BLaER1 treated with 17β-estradiol and CSF1 and Interleukin-3, amounts not matched to agents 10 nM and 100 nM (cell line): ENCODE data around the gene TMEM120A.

Experiments used
- H3K27ac ChIP-seq, 11 experiments: shearing (Covaris generic); formaldehyde crosslinking; 2 replicates each; pipeline ENCODE4 v1.8.1; 2022
- H3K27me3 ChIP-seq, 11 experiments: shearing (Covaris generic); formaldehyde crosslinking; 2 replicates each; pipeline ENCODE4 v1.8.1; 2022
- H3K36me3 ChIP-seq, 11 experiments: shearing (Covaris generic); formaldehyde crosslinking; 2 replicates each; pipeline ENCODE4 v1.8.1; 2022
- H3K4me1 ChIP-seq, 10 experiments: shearing (Covaris generic); formaldehyde crosslinking; 2 replicates each; pipeline ENCODE4 v1.8.1; 2022
- H3K4me2 ChIP-seq, 11 experiments: shearing (Covaris generic); formaldehyde crosslinking; 2 replicates each; pipeline ENCODE4 v1.8.1; 2022
- H3K4me3 ChIP-seq, 10 experiments: shearing (Covaris generic); formaldehyde crosslinking; 2 replicates each; pipeline ENCODE4 v1.8.1; 2022
- H3K9ac ChIP-seq, 11 experiments: shearing (Covaris generic); formaldehyde crosslinking; 2 replicates each; pipeline ENCODE4 v1.8.1; 2022
- H3K9me3 ChIP-seq, 11 experiments: shearing (Covaris generic); formaldehyde crosslinking; replicated peaks in 1 of 11; 2 replicates each; pipeline ENCODE4 v1.8.1; 2022
- H4K20me1 ChIP-seq, 11 experiments: shearing (Covaris generic); formaldehyde crosslinking; 2 replicates each; pipeline ENCODE4 v1.8.1; 2022
- Cebpa-rat ChIP-seq, 11 experiments: shearing (Covaris generic); IDR thresholded peaks; 2 replicates each; pipeline ENCODE4 v1.8.1; 2022

TMEM120A gene

DNA sequence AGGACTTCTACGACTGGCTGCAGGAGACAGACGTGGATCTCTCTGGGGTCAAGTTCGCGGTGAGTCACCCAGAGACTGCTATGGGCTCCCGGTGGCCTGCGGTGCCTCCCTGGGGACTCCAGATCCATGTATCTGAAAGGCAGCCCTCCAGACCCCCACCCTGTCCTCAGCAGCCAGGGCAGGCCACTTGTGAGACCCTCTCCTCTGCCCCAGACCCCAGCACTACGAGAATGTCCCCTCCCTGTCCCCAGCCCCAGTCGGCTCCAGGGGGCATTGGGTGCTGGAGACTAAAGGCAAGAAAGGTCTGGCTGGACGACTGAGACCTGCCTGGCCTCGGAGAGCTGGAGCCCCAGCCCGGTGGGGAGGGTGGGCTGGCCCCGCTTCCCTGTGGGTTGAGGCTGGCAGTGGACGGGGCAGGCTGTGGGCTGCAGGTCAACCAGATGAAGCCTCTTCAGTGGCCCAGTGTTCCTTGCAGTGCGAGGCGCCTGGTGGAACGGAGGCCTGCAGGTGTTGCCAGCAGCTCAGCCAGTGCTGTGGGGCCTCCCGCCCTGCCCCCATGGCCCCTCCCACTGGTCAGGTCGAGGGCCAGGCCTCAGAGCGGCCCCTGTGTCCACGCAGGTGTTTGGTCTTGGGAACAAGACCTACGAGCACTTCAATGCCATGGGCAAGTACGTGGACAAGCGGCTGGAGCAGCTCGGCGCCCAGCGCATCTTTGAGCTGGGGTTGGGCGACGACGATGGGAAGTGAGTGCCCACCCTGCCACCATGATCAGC lies 13.8 kb downstream of the TMEM120A start:
- Histone ChIP-seq H3K9ac (no peak overlapping the region), H3K4me3 (no peak overlapping the region), H4K20me1 (peaks cover 0 to 94% (median 29%) of the 10 kb centered on the region in 11 experiments; a peak in 17 of 22 replicates), H3K36me3 (peaks cover 54 to 100% (median 97%) of the 10 kb centered on the region in 11 experiments), H3K27ac (no peak overlapping the region), H3K4me1 (peaks cover 0 to 12% (median 8%) of the 10 kb centered on the region in 10 experiments; a peak in 15 of 20 replicates), H3K4me2 (no peak overlapping the region), H3K27me3 (no peaks in the 10 kb centered on the region), H3K9me3 (no peaks in the 10 kb centered on the region)
- TF ChIP-seq Cebpa-rat (IDR thresholded peaks at IDR 0.05): no peak

DNA sequence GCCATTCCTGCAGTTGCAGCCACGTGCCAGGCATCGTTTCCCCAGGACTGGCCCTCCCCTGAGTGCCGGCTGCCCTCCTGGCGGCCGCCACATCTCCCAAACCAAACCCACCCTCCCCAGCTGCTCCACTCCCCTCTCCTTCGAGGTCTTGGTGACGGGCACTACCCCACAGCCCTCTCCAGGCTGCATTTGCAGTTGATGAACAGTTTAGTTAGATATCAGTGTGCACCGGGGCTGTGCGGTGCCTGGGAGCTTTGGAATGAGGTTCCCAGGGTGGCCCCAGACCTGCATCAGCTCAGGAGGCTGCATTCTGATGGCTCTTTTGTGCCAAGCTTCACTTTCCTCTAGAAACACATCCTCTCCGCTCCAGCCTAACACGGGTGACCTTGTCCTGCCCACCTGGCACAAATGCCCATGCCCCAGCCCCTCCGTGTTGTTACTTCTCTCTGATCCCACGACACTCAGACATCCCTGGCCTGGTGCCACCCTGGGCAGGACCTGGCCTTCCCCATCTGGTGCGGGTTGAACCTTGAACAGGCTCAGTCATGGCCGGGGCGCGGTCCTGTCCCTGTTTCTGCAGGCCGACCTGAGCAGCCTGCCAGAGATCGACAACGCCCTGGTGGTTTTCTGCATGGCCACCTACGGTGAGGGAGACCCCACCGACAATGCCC lies 14.5 kb downstream of the TMEM120A start:
- H3K9ac ChIP-seq: no peak overlapping the region
- peaks cover 47 to 100% (median 97%) of the 10 kb centered on the region in 11 experiments for H3K36me3 ChIP-seq
- no peaks in the 10 kb centered on the region for H3K27me3 ChIP-seq
- H3K9me3 ChIP-seq: no peaks in the 10 kb centered on the region
- peaks cover 0 to 12% (median 8%) of the 10 kb centered on the region in 10 experiments; a peak in 15 of 20 replicates for H3K4me1 ChIP-seq
- no peak overlapping the region for H3K4me3 ChIP-seq
- H4K20me1 ChIP-seq: peaks cover 0 to 87% (median 29%) of the 10 kb centered on the region in 11 experiments; a peak in 17 of 22 replicates
- H3K4me2 ChIP-seq: no peak overlapping the region
- TF ChIP-seq Cebpa-rat (IDR thresholded peaks at IDR 0.05): no peak
- no peak overlapping the region for H3K27ac ChIP-seq

DNA sequence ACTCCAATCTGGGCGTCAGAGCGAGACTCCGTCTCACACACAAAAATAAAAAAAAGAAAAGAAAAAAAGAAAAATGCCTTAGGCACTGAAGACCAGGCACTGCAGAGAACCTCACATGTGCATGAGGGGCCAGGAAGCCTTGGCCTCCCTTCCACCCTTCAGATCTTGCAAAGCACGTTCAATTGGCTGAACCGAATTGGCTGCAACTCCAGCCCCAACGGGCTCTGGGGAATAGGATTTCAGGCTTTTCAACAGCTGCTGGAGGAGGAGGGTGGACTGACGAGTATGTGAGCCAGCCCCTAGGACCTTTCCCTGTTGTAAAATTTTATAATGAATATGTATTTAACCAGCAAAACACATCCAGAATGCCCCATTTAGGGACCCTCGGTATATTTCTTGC lies 16.7 kb downstream of the TMEM120A start:
- no peak overlapping the region for H3K27ac ChIP-seq
- no peak overlapping the region for H3K4me2 ChIP-seq
- TF ChIP-seq Cebpa-rat (IDR thresholded peaks at IDR 0.05): no peak
- no peak overlapping the region for H3K9ac ChIP-seq
- peaks cover 0 to 71% (median 31%) of the 10 kb centered on the region in 11 experiments; a peak in 16 of 22 replicates for H4K20me1 ChIP-seq
- H3K36me3 ChIP-seq: peaks cover 40 to 100% (median 96%) of the 10 kb centered on the region in 11 experiments
- H3K4me3 ChIP-seq: no peak overlapping the region
- H3K27me3 ChIP-seq: no peaks in the 10 kb centered on the region
- peaks cover 0 to 13% (median 9%) of the 10 kb centered on the region in 10 experiments; a peak in 16 of 20 replicates for H3K4me1 ChIP-seq
- H3K9me3 ChIP-seq: no peaks in the 10 kb centered on the region

DNA sequence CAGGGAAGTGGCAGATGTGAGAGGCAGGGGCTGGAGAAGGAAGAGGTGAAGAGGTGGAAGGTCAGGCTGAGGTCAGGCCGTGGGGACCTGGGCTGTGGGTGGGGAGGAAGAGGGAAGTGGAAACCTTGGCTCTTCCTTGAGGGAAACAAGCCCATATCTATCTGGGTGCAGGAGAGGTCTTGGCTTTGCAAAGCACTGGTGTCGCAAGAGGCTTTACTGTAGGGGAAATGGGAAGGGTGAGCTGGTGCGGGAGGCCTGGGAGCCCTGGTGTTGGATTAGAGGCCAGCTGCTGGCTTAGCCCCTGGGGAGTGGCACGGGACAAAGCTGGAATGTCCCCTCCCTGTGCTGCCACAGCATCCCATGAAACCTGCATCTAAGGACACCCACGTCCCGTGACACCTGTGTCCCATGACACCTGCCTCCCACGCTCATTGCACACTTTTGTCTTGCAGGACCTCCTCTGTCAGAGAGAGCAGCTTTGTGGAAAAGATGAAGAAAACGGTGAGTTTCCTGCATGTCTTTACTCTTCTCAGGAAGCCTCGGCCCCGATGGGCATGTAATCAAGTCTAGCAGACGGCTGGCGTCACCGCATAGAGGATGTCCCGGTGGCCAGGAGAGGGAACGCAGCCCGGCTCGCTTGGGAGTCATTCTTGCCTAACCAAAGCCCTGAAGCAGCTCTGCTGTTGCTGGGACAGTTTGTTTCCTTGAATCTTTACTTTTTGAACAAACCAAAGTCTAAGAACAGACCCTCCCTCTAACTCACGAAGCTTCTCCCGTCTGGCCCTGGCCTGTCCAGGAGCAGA lies 22.2 kb downstream of the TMEM120A start:
- H3K4me3 ChIP-seq: peak overlapping the region in 1 of 10 experiments; percentile 25; a peak in 1 of 20 replicates
- H3K4me2 ChIP-seq: peak overlapping the region; percentile 63 to 84 (median 78)
- peak overlapping the region in 2 of 11 experiments; percentile 5 to 16; a peak in 1 of 22 replicates for H3K9ac ChIP-seq
- H3K36me3 ChIP-seq: peaks cover 26 to 75% (median 60%) of the 10 kb centered on the region in 11 experiments
- H3K4me1 ChIP-seq: peaks cover 16 to 50% (median 27%) of the 10 kb centered on the region in 10 experiments
- H3K9me3 ChIP-seq: no peaks in the 10 kb centered on the region
- H3K27ac ChIP-seq: peak overlapping the region in 3 of 11 experiments; percentile 36 to 44 (median 38); a peak in 3 of 22 replicates
- peaks cover 7 to 70% (median 49%) of the 10 kb centered on the region in 11 experiments; a peak in 21 of 22 replicates for H4K20me1 ChIP-seq
- H3K27me3 ChIP-seq: no peaks in the 10 kb centered on the region
- peak in 6 of 11 experiments; percentile 10 to 44 (median 34); a peak in 6 of 22 replicates for TF ChIP-seq Cebpa-rat (IDR thresholded peaks at IDR 0.05)

DNA sequence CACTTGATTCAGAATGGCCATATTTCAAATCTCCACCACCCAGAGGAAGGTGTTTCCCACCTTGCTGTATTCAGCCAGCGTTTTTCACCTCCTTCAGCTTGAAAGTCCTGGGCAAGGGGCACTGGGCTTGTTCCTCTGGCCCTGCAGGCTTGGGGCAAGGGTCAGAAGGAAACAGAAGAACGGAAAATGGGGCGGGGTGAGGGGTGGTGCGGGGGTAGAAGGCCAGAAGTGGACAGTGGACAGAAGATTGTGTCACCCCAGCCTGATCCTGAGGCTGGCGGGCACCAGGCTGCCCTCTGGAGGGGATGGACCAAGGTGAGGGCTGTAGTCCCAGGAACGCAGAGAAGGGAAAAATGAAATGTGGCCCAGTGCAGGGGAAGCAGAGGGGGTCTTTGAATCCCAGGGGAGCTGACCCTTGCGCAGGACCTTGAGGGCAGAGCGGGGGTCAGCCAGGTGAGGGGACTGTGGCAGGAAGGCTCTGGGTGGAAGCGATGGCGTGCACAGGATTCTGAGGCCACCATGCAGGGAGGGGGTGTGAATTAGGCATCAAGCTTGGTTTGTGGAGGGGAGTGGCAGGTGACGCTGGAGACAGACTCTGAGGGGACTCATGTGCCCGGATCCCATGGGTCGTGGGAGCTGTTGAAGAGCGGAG lies 23.0 kb downstream of the TMEM120A start:
- Histone ChIP-seq H3K4me2 (peak overlapping the region; percentile 63 to 84 (median 78)), H3K27ac (peak overlapping the region in 3 of 11 experiments; percentile 2 to 44 (median 11); a peak in 2 of 22 replicates), H3K4me3 (peak overlapping the region in 1 of 10 experiments; percentile 25; a peak in 1 of 20 replicates), H3K27me3 (no peaks in the 10 kb centered on the region), H3K9me3 (no peaks in the 10 kb centered on the region), H3K36me3 (peaks cover 26 to 75% (median 60%) of the 10 kb centered on the region in 11 experiments), H3K4me1 (peaks cover 20 to 57% (median 33%) of the 10 kb centered on the region in 10 experiments), H4K20me1 (peaks cover 8 to 72% (median 55%) of the 10 kb centered on the region in 11 experiments; a peak in 21 of 22 replicates), H3K9ac (0 out of 22 replicates have a peak overlapping the region, but pooled peaks of 1 of the 11 experiments have one; percentile 5)
- TF ChIP-seq Cebpa-rat (IDR thresholded peaks at IDR 0.05): no peak

DNA sequence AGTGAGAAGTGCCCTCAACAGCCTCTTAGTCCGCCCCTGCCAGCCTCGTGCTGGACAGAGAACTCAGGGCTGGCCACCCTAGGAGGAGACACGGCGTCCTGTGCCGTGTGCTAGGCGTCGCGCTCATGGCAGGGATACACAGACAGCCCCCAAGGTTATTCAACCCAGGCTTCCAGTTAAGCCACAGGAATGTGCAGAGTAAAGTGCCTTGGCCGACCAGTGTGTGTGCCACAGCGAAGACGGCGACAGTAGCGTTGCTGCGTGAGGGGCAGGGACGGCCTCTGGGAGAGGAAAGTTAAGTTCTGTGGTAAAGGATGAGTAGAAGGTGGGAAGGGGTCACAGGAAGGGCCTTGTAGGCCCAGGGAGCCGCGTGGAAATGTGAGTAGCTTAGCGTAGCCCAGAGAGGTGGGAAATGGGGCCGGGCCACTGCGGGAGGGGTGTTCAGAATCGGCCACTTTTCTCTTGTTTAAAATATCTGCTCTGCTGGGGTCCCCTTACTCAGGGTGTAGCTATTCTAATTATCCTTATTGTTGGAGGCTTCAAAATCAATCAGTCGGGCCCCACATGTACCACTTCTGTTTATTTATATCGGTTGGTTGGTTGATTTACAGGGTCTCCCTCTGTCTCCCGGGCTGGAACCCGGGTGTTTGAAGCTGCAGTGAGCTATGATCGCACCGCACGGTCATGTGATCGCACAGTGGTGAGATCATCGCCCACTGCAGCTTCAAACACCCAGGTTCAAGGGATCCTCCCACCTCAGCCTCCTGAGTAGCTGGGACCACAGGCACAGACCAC lies 24.5 kb downstream of the TMEM120A start:
- Histone ChIP-seq H3K9me3 (no peaks in the 10 kb centered on the region), H3K27me3 (no peaks in the 10 kb centered on the region), H4K20me1 (peaks cover 16 to 82% (median 70%) of the 10 kb centered on the region in 11 experiments; a peak in 21 of 22 replicates), H3K4me2 (no peak overlapping the region), H3K36me3 (peaks cover 26 to 75% (median 60%) of the 10 kb centered on the region in 11 experiments), H3K4me1 (peaks cover 29 to 66% (median 37%) of the 10 kb centered on the region in 10 experiments), H3K4me3 (no peak overlapping the region), H3K9ac (no peak overlapping the region; a peak in 1 of 22 replicates), H3K27ac (no peak overlapping the region)
- no peak for TF ChIP-seq Cebpa-rat (IDR thresholded peaks at IDR 0.05)

DNA sequence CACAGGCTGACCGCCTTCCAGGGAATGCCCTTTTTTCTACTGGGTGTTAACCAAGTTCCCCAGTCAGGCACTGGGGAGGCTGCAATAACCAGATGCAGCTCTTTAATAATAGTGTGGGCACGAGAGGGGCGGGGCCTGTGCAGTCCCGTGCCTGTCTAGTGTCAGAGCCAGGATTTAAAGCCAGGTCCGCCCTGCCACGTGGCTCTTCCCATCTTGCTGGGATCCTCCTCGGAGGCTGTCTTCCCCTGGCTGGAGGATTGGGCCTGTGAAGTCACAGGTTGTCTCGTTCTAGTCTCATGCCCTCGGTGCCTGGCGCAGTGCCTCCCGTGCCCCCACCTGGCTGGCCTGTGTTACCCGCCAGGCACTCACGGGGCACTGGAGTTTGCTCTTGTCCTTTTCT lies 25.2 kb downstream of the TMEM120A start:
- Histone ChIP-seq H3K4me3 (no peak overlapping the region), H3K9me3 (no peaks in the 10 kb centered on the region), H3K9ac (no peak overlapping the region; a peak in 1 of 22 replicates), H3K4me2 (no peak overlapping the region), H3K27ac (no peak overlapping the region), H3K36me3 (peaks cover 26 to 75% (median 56%) of the 10 kb centered on the region in 11 experiments), H3K27me3 (no peaks in the 10 kb centered on the region), H3K4me1 (peaks cover 29 to 66% (median 37%) of the 10 kb centered on the region in 10 experiments), H4K20me1 (peaks cover 16 to 86% (median 70%) of the 10 kb centered on the region in 11 experiments; a peak in 21 of 22 replicates)
- no peak for TF ChIP-seq Cebpa-rat (IDR thresholded peaks at IDR 0.05)
